Astrocyte of the spinal cord (primary cell): ENCODE results near the gene SPOCK1.

Experiments
- DNase-seq: peaks from one replicate; pipeline ENCODE4 v3.0.0; 2011; ENCODE audit warnings: low read depth, low spot score
- H3K4me3 ChIP-seq: 2 replicates; pipeline ENCODE4 v1.5.1; 2011; ENCODE audit warnings: low read depth, mild to moderate bottlenecking, low read length, moderate library complexity
- in situ Hi-C: cut with HindIII; loops from 2 replicates; pipeline ENCODE4 v1.10.0; 2017; ENCODE audit warnings: low sequenced_read_pairs
- TF ChIP-seq, protein P1 (sequence below): IDR thresholded peaks from 2 replicates; pipeline ENCODE4 v1.5.1; 2012; ENCODE audit warnings: low read depth, mild to moderate bottlenecking, low read length, inconsistent platforms

SPOCK1 gene

DNA sequence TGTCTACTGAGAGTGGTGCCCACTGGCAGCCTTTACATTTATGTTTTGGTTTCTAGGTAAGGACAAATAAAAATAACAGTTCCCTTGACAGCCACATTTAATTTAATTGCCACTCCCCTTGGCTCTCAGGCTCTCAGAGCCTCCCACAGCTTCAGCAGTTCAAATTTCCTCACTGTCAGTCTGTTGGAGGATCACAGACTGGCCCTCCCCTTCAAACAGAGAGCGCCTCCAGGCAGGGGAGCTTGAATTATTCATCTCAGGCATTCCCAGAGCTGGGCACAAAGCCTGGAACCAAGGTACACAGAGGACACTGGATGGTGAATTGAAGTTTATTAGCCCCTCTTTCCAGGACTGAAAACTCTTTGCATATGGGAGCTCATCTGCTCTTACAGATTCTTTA is 407.7 kb downstream of the SPOCK1 start:
- DNase-seq, result peak; percentile 5
- H3K4me3 ChIP-seq, result no peak overlapping the region
- TF ChIP-seq, protein P1, sequence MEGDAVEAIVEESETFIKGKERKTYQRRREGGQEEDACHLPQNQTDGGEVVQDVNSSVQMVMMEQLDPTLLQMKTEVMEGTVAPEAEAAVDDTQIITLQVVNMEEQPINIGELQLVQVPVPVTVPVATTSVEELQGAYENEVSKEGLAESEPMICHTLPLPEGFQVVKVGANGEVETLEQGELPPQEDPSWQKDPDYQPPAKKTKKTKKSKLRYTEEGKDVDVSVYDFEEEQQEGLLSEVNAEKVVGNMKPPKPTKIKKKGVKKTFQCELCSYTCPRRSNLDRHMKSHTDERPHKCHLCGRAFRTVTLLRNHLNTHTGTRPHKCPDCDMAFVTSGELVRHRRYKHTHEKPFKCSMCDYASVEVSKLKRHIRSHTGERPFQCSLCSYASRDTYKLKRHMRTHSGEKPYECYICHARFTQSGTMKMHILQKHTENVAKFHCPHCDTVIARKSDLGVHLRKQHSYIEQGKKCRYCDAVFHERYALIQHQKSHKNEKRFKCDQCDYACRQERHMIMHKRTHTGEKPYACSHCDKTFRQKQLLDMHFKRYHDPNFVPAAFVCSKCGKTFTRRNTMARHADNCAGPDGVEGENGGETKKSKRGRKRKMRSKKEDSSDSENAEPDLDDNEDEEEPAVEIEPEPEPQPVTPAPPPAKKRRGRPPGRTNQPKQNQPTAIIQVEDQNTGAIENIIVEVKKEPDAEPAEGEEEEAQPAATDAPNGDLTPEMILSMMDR, result no peak
- in situ Hi-C loops, result no loop called here

DNA sequence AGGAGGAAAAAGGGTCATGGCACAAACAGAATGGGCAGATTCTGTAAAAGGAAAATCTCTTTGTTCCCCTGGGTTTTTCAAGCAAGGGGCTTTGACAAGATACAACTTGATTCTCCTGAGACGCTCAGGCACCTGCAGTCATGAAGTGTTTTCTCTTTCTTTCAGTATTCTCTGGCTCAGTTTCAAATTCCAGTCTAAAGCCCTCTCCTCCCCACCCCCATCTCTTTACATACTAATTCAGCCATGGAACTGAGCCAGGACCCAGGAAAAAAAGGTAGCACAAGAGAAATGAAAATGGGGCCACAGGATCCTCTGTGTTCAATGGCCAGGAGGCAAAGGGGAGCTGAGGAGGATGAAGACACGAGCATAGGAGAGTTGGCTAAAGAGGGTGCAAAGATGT is 408.4 kb downstream of the SPOCK1 start:
- no peak for DNase-seq
- in situ Hi-C loops, result no loop called here
- TF ChIP-seq, protein P1, result no peak
- H3K4me3 ChIP-seq, result no peak overlapping the region

DNA sequence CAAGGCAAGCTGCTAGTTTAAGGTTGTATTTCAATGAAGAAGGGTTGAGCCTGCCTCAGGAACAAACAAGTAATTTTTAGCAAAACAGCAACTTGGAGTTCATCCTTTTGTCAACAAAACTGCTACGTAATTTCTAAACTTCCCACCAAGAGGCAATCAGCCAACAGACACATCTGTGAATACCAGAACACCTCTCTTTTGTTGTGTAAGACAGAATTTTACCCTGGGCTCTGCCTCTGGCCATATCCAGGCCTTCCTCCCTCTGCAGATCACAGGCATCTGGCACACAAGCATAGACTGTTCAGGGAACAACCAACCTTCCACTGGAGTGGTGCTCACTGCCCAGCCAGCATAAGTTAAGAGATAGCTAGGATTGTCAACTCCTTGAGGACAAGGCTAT is 409.0 kb downstream of the SPOCK1 start:
- in situ Hi-C loops, result no loop called here

DNA sequence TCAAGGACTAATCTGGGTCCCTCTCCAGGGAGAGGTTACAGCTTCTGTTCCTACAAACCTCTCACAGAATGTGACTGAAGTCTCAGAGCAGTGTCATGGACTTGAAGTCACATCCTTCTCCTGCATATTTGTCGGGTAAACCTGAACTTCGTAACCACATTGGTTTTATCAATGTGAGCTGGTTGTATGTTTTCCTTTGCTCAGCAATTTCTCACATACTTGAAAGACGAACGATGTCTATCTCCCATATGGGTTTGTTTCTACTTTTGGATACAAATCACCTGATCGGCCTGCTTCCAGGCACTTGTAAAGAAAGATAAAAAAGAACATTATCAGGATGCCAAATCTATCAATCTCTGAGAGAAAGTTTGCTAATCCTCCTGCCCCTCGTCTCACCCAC is 411.0 kb downstream of the SPOCK1 start:
- in situ Hi-C loops, result no loop called here
- TF ChIP-seq, protein P1, result no peak
- DNase-seq, result no peak
- no peak overlapping the region for H3K4me3 ChIP-seq

More for the DNA sequence above, 409.0 kb downstream of the SPOCK1 start:
- DNase-seq, result no peak
- H3K4me3 ChIP-seq, result no peak overlapping the region
- TF ChIP-seq, protein P1, result no peak

DNA sequence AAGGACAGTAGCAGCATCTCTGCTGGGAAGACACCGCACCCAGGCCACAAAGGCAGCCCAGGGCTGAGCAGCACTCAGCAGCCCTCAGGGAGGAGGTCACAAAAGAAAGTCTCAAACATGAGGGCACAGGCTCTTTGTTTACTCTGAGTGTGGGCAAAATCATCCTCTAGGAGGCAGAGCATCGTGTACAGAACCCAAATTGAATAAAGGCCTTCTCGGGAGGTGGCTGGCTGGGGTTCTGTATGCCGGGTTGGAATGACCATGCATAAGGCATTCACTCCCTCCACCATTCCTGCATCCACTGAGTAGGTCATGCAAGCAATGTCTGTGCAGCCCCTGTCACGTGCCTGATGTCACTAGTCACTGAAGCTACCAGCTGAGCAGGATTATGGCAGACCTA is 412.8 kb downstream of the SPOCK1 start:
- no peak overlapping the region for H3K4me3 ChIP-seq
- no peak for DNase-seq
- TF ChIP-seq, protein P1, result no peak
- in situ Hi-C loops, result no loop called here

DNA sequence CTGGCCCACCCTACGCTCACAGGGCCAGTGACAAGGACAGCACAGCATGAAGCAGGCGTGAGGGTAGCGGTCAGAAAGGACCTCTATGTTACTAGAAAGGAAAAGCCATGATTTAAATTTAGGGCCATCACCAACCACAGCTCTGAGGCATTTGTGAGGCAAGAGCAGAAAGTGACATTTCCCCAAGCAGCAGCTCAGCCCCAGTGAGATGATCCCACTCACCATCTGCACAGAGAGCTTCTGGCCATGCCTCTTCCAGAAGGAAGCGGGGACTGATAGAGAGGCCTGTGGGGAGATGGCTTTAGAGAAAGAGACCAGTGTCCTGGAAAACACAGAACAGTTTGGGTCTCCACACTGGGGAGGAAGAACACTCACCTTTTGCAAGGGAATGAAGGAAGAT is 413.9 kb downstream of the SPOCK1 start:
- DNase-seq, result no peak
- TF ChIP-seq, protein P1, result no peak
- no peak overlapping the region for H3K4me3 ChIP-seq
- in situ Hi-C loops, result no loop called here

DNA sequence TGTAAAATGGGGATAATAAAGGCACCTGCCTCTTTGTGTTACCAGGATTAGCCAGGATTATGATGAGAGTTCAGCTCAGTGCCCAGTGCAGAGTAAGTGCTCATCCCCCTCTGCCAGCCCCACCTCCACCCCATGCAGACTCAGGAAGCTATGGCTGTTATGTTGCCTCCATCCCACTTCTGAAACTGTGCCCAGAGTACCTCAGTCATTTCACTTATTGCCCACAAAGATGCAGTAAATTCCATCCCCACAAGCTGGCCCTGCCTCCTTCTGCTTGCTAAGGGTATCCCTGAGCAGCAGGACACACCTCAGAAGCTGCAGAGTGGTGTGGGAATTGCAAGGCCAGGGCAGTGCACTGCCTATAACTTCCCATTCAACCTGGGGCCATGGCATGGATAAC is 415.1 kb downstream of the SPOCK1 start:
- TF ChIP-seq, protein P1, result no peak
- in situ Hi-C loops, result no loop called here
- no peak for DNase-seq

More for the DNA sequence above, 415.1 kb downstream of the SPOCK1 start:
- H3K4me3 ChIP-seq, result no peak overlapping the region
